GM19372 (cell line): Measurements from ENCODE around the gene MBOAT2.
"Not testable (repeated sequence)": the region's sequence is repeated elsewhere in the genome, so short reads cannot be mapped to it uniquely, and the experiment has no call there.

ENCODE experiments used
- ATAC-seq: cut with Tn5 transposase; IDR thresholded peaks from one replicate; pipeline ENCODE4 v1.9.1; 2021; ENCODE audit warnings: mild to moderate bottlenecking, low read depth, moderate library complexity; ENCODE audit not compliant: unreplicated experiment

Gene MBOAT2

GRCh38 chr2:9003616-9004337 is at the start of gene MBOAT2:
Gene MBOAT2, minus strand, starts transcription at chr2:9003684. Its CDS starts 70 bp downstream, at chr2:9003614.
- ATAC-seq, result peak; percentile 86

GRCh38 chr2:9052821-9053533 is 49.5 kb upstream of the MBOAT2 start:
- no peak for ATAC-seq

- ATAC-seq, result not testable (repeated sequence)
These were observed 48.0 kb upstream of the MBOAT2 start for GRCh38 chr2:9051451-9051850.

- no peak for ATAC-seq
These were observed 46.8 kb upstream of the MBOAT2 start for GRCh38 chr2:9050122-9050809.

- no peak for ATAC-seq
These were observed 42.1 kb upstream of the MBOAT2 start for GRCh38 chr2:9045595-9045994.

- not testable (repeated sequence) for ATAC-seq
These were observed 40.0 kb upstream of the MBOAT2 start for GRCh38 chr2:9043491-9043890.

GRCh38 chr2:9037166-9037565 is 33.7 kb upstream of the MBOAT2 start:
- no peak for ATAC-seq

GRCh38 chr2:9033385-9034168 is 30.1 kb upstream of the MBOAT2 start:
- no peak for ATAC-seq

GRCh38 chr2:9032536-9033255 is 29.2 kb upstream of the MBOAT2 start:
- ATAC-seq, result no peak

- no peak for ATAC-seq
These were observed 28.6 kb upstream of the MBOAT2 start for GRCh38 chr2:9032121-9032520.

- no peak for ATAC-seq
These were observed 27.8 kb upstream of the MBOAT2 start for GRCh38 chr2:9031246-9031645.

- no peak for ATAC-seq
These were observed 27.4 kb upstream of the MBOAT2 start for GRCh38 chr2:9030841-9031240.

GRCh38 chr2:9030190-9030589 is 26.7 kb upstream of the MBOAT2 start:
- ATAC-seq, result no peak

GRCh38 chr2:9029721-9030120 is 26.2 kb upstream of the MBOAT2 start:
- no peak for ATAC-seq

GRCh38 chr2:9027884-9028283 is 24.4 kb upstream of the MBOAT2 start:
- no peak for ATAC-seq

- no peak for ATAC-seq
These were observed 22.3 kb upstream of the MBOAT2 start for GRCh38 chr2:9025746-9026145.

GRCh38 chr2:9024575-9024974 is 21.1 kb upstream of the MBOAT2 start:
- no peak for ATAC-seq

- no peak for ATAC-seq
These were observed 18.2 kb upstream of the MBOAT2 start for GRCh38 chr2:9021563-9022211.

- ATAC-seq, result no peak
These were observed 16.8 kb upstream of the MBOAT2 start for GRCh38 chr2:9020267-9020666.

- ATAC-seq, result no peak
These were observed 15.1 kb upstream of the MBOAT2 start for GRCh38 chr2:9018534-9018933.
